GM23338 (cell line): ENCODE data around the gene OOSP4B. TPM values are rescaled to one million over a fixed set of nuclear protein-coding genes. Genes with fewer than 3 reads are reported as not detected.

Experiments
- ATAC-seq: fragments of 200-7000 bp; cut with Tn5 transposase; 3 replicates; pipeline ENCODE4 v1.9.1; 2020
- DNase-seq: peaks from one replicate; pipeline ENCODE4 v3.0.0-alpha.2; 2015; ENCODE audit warnings: low spot score
- H2AFZ ChIP-seq: fragments of 200-600 bp; sonication (generic); 2 replicates; pipeline ENCODE4 v1.8.0; 2016; ENCODE audit warnings: antibody characterized with exemption, mild to moderate bottlenecking, moderate library complexity
- H3F3A ChIP-seq: fragments of 200-600 bp; sonication (generic); replicated peaks from 2 replicates; pipeline ENCODE4 v1.8.0; 2017; ENCODE audit warnings: antibody characterized with exemption, mixed run types, low read depth
- H3K27ac ChIP-seq: fragments of 200-600 bp; sonication (generic); 2 replicates; pipeline ENCODE4 v1.6.1; 2016; ENCODE audit warnings: low read depth
- H3K27me3 ChIP-seq: fragments of 200-600 bp; sonication (generic); 2 replicates; pipeline ENCODE4 v1.8.0; 2016; ENCODE audit warnings: mild to moderate bottlenecking, mixed run types, moderate library complexity; ENCODE audit not compliant: insufficient read depth
- H3K36me3 ChIP-seq: fragments of 200-600 bp; sonication (generic); 2 replicates; pipeline ENCODE4 v1.8.0; 2016; ENCODE audit warnings: mild to moderate bottlenecking; ENCODE audit not compliant: insufficient read depth
- H3K4me1 ChIP-seq: fragments of 200-600 bp; sonication (generic); 2 replicates; pipeline ENCODE4 v1.8.0; 2016; ENCODE audit warnings: mild to moderate bottlenecking, moderate library complexity; ENCODE audit not compliant: insufficient read depth
- H3K4me2 ChIP-seq: fragments of 200-600 bp; sonication (generic); 2 replicates; pipeline ENCODE4 v1.7.1; 2017; ENCODE audit warnings: mixed run types
- H3K4me3 ChIP-seq: fragments of 200-600 bp; sonication (generic); 2 replicates; pipeline ENCODE4 v1.6.1; 2016; ENCODE audit warnings: mixed run types
- H3K79me2 ChIP-seq: fragments of 200-600 bp; sonication (generic); replicated peaks from 2 replicates; pipeline ENCODE4 v1.8.0; 2017; ENCODE audit warnings: mild to moderate bottlenecking; ENCODE audit not compliant: insufficient read depth
- H3K9me2 ChIP-seq: fragments of 200-600 bp; sonication (generic); 2 replicates; pipeline ENCODE4 v1.8.0; 2017; ENCODE audit not compliant: insufficient read depth
- H4K20me1 ChIP-seq: fragments of 200-600 bp; sonication (generic); replicated peaks from 2 replicates; pipeline ENCODE4 v1.8.0; 2017; ENCODE audit warnings: mild to moderate bottlenecking; ENCODE audit not compliant: insufficient read depth
- H3K27ac Mint-ChIP-seq: 2 replicates; pipeline ENCODE4 v1.8.0; 2020; ENCODE audit warnings: inconsistent platforms, mild to moderate bottlenecking, moderate library complexity, mixed read lengths
- H3K27me3 Mint-ChIP-seq: 3 replicates; pipeline ENCODE4 v1.8.0; 2022; ENCODE audit warnings: low read depth, mild to moderate bottlenecking, moderate library complexity, mixed read lengths, inconsistent platforms; ENCODE audit not compliant: insufficient read depth, poor library complexity
- H3K36me3 Mint-ChIP-seq: 3 replicates; pipeline ENCODE4 v1.8.0; 2021; ENCODE audit warnings: low read depth, mild to moderate bottlenecking, inconsistent platforms, moderate library complexity, mixed read lengths
- H3K4me1 Mint-ChIP-seq: 3 replicates; pipeline ENCODE4 v1.8.0; 2020; ENCODE audit warnings: mild to moderate bottlenecking, inconsistent platforms, mixed read lengths
- H3K4me3 Mint-ChIP-seq: 3 replicates; pipeline ENCODE4 v1.8.0; 2021; ENCODE audit warnings: moderate library complexity, mild to moderate bottlenecking, inconsistent platforms, mixed read lengths
- H3K9me3 Mint-ChIP-seq: 3 replicates; pipeline ENCODE4 v1.8.0; 2020; ENCODE audit warnings: moderate library complexity, mild to moderate bottlenecking, inconsistent platforms, mixed read lengths
- ETS1 ChIP-seq: IDR thresholded peaks from 2 replicates; pipeline ENCODE4 v1.6.1; 2016; ENCODE audit warnings: antibody characterized with exemption
- ZNF114 ChIP-seq: fragments of 250-450 bp; sonication (Bioruptor Pico); IDR thresholded peaks from 2 replicates; pipeline ENCODE4 v1.5.0; 2020; ENCODE audit warnings: mild to moderate bottlenecking, moderate library complexity
- ZNF462 ChIP-seq: fragments of 250-450 bp; sonication (Bioruptor Pico); IDR thresholded peaks from 2 replicates; pipeline ENCODE4 v1.5.0; 2020; ENCODE audit warnings: mild to moderate bottlenecking, moderate library complexity
- polyA plus RNA-seq: library from polyadenylated mRNA; unstranded; fragments of >200 nt; fragmentation: Nextera tagmentation; extraction: Ambion mirVana; gene quantifications from 2 replicates; pipeline ENCODE4 v1.2.1, GENCODE V29; 2016
- total RNA-seq: library from RNA; depleted of rRNA; stranded (reverse); fragments of >200 nt; shearing (Covaris generic); gene quantifications from 2 replicates; pipeline ENCODE4 v1.2.3, GENCODE V29; 2014

OOSP4B gene
- total and polyA plus RNA-seq, 2 experiments from 2014 or later: not detected

DNA sequence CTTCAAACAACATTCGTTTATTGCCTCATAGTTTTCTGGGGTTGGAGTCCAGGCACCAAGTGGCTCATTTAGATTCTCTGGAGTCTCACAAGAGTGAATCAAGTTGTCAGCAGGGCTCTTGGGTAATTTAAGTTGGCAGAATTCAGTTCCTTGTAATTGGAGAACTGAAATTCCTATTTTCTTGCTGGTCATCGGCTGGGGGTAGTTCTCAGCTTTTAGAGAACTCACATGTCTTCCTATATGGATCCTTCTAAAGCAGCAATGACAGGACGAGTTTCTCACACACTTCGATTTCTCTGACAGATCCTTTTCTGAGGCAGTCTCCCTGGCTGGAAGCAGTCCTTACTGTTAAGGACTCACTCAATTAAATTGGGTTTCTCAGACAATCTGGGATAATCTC, 17.3 kb upstream of the OOSP4B start:
- Histone ChIP-seq H3F3A (no peaks in the 10 kb centered on the region), H3K4me1 (no peaks in the 10 kb centered on the region), H4K20me1 (no peaks in the 10 kb centered on the region), H3K4me3 (no peak overlapping the region), H3K36me3 (no peaks in the 10 kb centered on the region), H3K79me2 (no peaks in the 10 kb centered on the region), H3K4me2 (no peak overlapping the region), H2AFZ (0 out of 2 replicates have a peak overlapping the region, but pooled peaks have one; percentile 11), H3K27ac (no peak overlapping the region), H3K27me3 (no peaks in the 10 kb centered on the region), H3K9me2 (peaks cover 6% of the 10 kb centered on the region; the same call in 1 of the 2 replicates)
- H3K36me3 Mint-ChIP-seq: no peaks in the 10 kb centered on the region
- H3K27me3 Mint-ChIP-seq: no peaks in the 10 kb centered on the region
- ATAC-seq (no peak), DNase-seq (peak; percentile 10)
- no peak for TF ChIP-seq ZNF462
- no peaks in the 10 kb centered on the region for H3K9me3 Mint-ChIP-seq
- H3K27ac Mint-ChIP-seq: no peak overlapping the region
- H3K4me3 Mint-ChIP-seq: no peak overlapping the region
- H3K4me1 Mint-ChIP-seq: peaks cover 3% of the 10 kb centered on the region; the same call in 1 of the 3 replicates

- no peak overlapping the region for H3K4me3 ChIP-seq
- Mint-ChIP-seq H3K36me3 (no peaks in the 10 kb centered on the region), H3K9me3 (no peaks in the 10 kb centered on the region), H3K4me1 (peaks cover 3% of the 10 kb centered on the region; the same call in 1 of the 3 replicates), H3K27ac (no peak overlapping the region), H3K27me3 (no peaks in the 10 kb centered on the region), H3K4me3 (no peak overlapping the region)
- no peaks in the 10 kb centered on the region for H3K4me1 ChIP-seq
- no peaks in the 10 kb centered on the region for H3K36me3 ChIP-seq
- no peak overlapping the region for H3K4me2 ChIP-seq
- H2AFZ ChIP-seq: peak overlapping the region; percentile 88
- TF ChIP-seq ETS1: no peak
- no peak for TF ChIP-seq ZNF114 (CRISPR knock-in tag)
- no peak for TF ChIP-seq ZNF462
- H4K20me1 ChIP-seq: no peaks in the 10 kb centered on the region
- H3K27ac ChIP-seq: no peak overlapping the region
- H3K27me3 ChIP-seq: no peaks in the 10 kb centered on the region
- ATAC-seq (no peak), DNase-seq (no peak)
- H3K9me2 ChIP-seq: no peaks in the 10 kb centered on the region
- no peaks in the 10 kb centered on the region for H3F3A ChIP-seq
- no peaks in the 10 kb centered on the region for H3K79me2 ChIP-seq
Observed at GRCh38 chr11:60003729-60004128, 13.3 kb upstream of the OOSP4B start.
